Left ventricle myocardium inferior (tissue), 1 donor: ENCODE data around the gene MPPED2. TPM values are rescaled to one million over a fixed set of nuclear protein-coding genes. Genes with fewer than 3 reads are reported as not detected.

Experiments
- DNase-seq: peaks from one replicate; pipeline ENCODE4 v3.0.0-alpha.2; 2020
- H3K27ac ChIP-seq: fragments of 200-600 bp; replicated peaks from 2 replicates; pipeline ENCODE4 v1.8.0; 2021
- H3K27me3 ChIP-seq: fragments of 200-600 bp; 2 replicates; pipeline ENCODE4 v1.8.0; 2021; ENCODE audit warnings: low read depth
- H3K36me3 ChIP-seq: fragments of 200-600 bp; 2 replicates; pipeline ENCODE4 v1.8.0; 2021
- H3K4me1 ChIP-seq: fragments of 200-600 bp; 2 replicates; pipeline ENCODE4 v1.8.0; 2021
- H3K4me3 ChIP-seq: fragments of 200-600 bp; 2 replicates; pipeline ENCODE4 v1.8.0; 2021; ENCODE audit warnings: mild to moderate bottlenecking, moderate library complexity
- H3K9me3 ChIP-seq: fragments of 200-600 bp; replicated peaks from 2 replicates; pipeline ENCODE4 v1.8.0; 2021
- intact Hi-C: fragments of 100-400 bp; cut with micrococcal nuclease; formaldehyde crosslinking; loops from one replicate; pipeline ENCODE4 v1.11.0; 2022
- long read RNA-seq: library from polyadenylated mRNA; unstranded; transcript quantifications from one replicate; pipeline ENCODE4 v2.0.0, GENCODE V29; 2021
- total RNA-seq: library from RNA; stranded (reverse); fragmentation: NEBNext Ultra II Directional; extraction: Animal tissue kit (Norgen Biotek cat#: 25700); gene quantifications from one replicate; pipeline ENCODE4 v1.2.1, GENCODE V29; 2021
- TF ChIP-seq, protein P1 (sequence below): fragments of 200-600 bp; IDR thresholded peaks from 2 replicates; pipeline ENCODE4 v1.8.0; 2021; ENCODE audit warnings: antibody characterized with exemption, mild to moderate bottlenecking, borderline replicate concordance
- donor health status: DM: no; HTN: yes; CAD: no; lungs with severe emphysema.

The MPPED2 gene, protein sequence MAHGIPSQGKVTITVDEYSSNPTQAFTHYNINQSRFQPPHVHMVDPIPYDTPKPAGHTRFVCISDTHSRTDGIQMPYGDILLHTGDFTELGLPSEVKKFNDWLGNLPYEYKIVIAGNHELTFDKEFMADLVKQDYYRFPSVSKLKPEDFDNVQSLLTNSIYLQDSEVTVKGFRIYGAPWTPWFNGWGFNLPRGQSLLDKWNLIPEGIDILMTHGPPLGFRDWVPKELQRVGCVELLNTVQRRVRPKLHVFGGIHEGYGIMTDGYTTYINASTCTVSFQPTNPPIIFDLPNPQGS
- total RNA-seq: 10.8 TPM
- long read RNA-seq, partial matches to known transcripts: 1 of 21 reads
- long read RNA-seq, other reads (novel, unspliced or antisense): 20 of 21 reads

DNA sequence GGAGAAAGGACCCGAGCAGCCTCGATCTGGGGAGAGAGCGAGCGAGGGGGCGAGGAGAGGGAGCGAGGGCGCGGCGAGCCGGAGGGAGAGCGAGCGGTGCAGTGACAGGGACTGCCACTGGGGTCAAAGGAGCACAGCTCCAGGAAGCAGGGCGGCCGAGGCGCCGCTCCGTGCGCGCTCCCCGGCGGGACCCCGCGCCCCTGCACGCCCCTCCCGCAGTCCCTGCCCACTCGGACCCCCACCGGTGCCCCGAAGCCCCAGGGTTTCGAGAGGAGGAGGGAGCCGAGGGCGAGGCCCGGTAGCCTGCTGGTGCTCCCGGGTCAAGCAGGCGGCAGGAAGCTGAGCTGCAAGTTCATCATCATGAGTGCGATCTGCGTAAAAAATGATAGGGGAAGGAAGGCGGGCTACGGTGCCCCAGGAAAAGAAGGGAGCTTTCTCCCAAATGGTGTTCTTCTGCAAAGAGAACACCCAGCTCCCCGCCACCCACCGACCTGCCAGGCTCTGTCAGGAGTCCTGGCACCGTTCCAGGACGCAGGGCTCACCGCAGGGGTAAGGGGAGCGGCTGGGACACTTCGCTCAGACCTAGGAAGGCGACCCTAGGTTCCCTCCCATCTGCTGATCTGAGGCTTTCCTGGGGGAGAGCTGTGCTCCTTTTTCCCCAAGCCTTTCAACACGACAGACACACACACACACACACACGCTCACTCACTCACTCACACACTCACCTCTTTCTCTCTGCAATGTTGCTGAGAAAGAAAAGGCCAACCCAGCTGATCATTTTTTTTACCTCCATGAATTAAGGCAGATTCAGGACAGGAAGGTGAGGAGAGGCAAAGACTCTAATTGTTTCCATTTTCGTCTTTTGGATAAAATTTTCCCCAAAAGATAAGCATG is at the start of gene MPPED2:
TSS of gene MPPED2 (minus strand) at position 103 of the 894 bp plus-strand sequence. CDS start 5,980 bp downstream, outside the sequence.
- Histone ChIP-seq H3K4me3 (peak within 1 kb of the TSS; percentile 96), H3K9me3 (no peaks in the 10 kb centered on the region), H3K36me3 (no peaks in the 10 kb centered on the region), H3K4me1 (peaks cover 39% of the 10 kb centered on the region), H3K27me3 (no peaks in the 10 kb centered on the region), H3K27ac (peak within 1 kb of the TSS; percentile 94)
- DNase-seq: peak; percentile 49
- intact Hi-C loops: no loop called here
- TF ChIP-seq, protein P1, sequence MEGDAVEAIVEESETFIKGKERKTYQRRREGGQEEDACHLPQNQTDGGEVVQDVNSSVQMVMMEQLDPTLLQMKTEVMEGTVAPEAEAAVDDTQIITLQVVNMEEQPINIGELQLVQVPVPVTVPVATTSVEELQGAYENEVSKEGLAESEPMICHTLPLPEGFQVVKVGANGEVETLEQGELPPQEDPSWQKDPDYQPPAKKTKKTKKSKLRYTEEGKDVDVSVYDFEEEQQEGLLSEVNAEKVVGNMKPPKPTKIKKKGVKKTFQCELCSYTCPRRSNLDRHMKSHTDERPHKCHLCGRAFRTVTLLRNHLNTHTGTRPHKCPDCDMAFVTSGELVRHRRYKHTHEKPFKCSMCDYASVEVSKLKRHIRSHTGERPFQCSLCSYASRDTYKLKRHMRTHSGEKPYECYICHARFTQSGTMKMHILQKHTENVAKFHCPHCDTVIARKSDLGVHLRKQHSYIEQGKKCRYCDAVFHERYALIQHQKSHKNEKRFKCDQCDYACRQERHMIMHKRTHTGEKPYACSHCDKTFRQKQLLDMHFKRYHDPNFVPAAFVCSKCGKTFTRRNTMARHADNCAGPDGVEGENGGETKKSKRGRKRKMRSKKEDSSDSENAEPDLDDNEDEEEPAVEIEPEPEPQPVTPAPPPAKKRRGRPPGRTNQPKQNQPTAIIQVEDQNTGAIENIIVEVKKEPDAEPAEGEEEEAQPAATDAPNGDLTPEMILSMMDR: peak; percentile 77

DNA sequence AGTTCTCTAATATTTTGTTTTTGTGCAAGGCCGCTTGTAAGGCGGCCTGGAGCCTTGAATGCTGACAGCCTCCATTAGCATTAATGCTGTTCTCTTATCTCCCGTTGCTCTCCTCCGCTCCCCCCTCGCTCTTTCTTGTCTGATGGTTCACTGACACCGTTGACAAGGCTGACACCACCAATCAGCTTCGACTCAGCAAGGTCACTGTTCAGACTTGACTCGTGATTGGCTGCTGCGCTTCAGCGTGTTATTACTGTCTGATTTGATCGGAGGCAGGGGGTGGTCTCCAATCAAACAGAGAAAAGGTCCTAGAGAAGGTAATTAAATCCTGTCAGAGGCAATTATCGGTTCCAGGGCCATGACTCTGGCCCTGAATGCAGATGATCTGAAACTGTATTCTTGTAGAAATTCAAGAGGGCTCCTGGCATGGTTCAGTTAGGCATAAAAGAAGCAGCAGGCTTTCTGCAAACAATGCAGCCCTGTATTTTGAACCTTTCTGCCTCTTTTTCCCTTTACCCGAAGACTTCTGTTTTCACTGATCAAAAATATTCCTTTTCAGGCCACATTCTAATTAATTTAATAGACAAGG is 49.3 kb upstream of the MPPED2 start:
- no peak overlapping the region for H3K4me3 ChIP-seq
- intact Hi-C loops: no loop called here
- H3K27ac ChIP-seq: no peak overlapping the region
- H3K27me3 ChIP-seq: no peaks in the 10 kb centered on the region
- H3K4me1 ChIP-seq: no peaks in the 10 kb centered on the region
- H3K9me3 ChIP-seq: peaks cover 10% of the 10 kb centered on the region
- no peak for DNase-seq
- TF ChIP-seq, protein P1: no peak
- H3K36me3 ChIP-seq: no peaks in the 10 kb centered on the region

DNA sequence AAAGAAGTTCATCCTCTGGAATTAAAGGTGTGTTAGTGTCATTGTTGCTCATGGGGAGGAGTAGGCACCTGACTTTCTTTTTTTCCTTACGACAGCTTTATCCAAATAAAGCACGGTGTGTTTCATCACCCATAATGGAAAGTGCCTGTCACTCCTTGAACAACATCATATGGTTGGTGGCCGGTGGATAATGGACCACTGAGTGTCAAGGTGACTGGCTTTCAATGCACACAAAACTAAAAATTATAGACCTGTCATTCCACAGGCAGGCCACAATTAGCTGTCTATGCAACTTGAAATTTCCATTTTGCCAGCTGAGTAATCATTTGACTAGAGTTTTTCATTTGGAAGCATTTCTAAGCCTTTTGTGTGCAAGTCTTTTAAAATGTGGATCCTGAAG is 45.0 kb upstream of the MPPED2 start:
- Histone ChIP-seq H3K36me3 (no peaks in the 10 kb centered on the region), H3K4me3 (no peak overlapping the region), H3K27me3 (peaks cover 4% of the 10 kb centered on the region), H3K27ac (no peak overlapping the region), H3K9me3 (peaks cover 10% of the 10 kb centered on the region), H3K4me1 (no peaks in the 10 kb centered on the region)
- intact Hi-C loops: no loop called here
- no peak for DNase-seq
- TF ChIP-seq, protein P1: no peak

DNA sequence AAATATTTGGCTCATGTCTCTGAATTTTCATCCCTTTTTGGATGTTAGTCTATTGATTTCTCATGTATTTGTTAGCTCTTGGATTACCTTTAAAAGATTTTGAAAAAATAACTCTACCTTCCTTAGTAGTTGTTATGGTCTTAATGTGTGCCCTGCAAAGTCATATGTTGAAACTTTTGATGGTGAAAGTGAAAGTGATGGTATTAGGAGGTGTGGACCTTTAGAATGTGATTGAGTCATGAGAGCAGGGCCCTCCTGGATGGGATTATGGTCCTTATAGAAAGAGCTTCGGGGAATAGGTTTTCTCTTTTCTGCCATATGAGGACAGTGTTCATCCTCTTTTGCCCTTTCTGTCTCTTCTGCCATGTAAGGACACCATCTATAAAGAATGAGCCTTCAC is 33.6 kb upstream of the MPPED2 start:
- TF ChIP-seq, protein P1: no peak
- Histone ChIP-seq H3K27me3 (no peaks in the 10 kb centered on the region), H3K9me3 (peaks cover 17% of the 10 kb centered on the region), H3K4me3 (no peak overlapping the region), H3K4me1 (no peaks in the 10 kb centered on the region), H3K36me3 (no peaks in the 10 kb centered on the region), H3K27ac (no peak overlapping the region)
- no peak for DNase-seq
- intact Hi-C loops: no loop called here

DNA sequence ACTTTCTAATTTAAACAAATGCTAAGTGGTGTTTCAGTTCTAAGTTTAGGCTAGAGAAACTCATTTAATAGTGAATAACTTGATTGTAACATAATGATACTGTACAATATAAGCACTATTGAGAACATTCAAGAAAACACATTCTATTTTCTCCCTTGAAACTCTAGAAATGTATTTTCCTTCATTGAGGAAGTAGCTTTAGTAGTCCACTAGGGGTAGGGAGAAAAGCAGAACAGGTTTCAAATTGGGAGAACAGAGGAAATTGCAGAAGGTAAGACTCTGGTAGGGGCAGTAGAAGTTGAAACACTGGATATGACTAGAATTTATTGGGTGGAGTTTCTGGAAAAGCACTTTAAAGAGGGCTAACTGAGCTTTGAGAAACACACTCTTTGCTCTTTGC is 31.6 kb upstream of the MPPED2 start:
- no peak for DNase-seq
- H3K27me3 ChIP-seq: no peaks in the 10 kb centered on the region
- H3K4me3 ChIP-seq: no peak overlapping the region
- intact Hi-C loops: no loop called here
- H3K27ac ChIP-seq: no peak overlapping the region
- H3K4me1 ChIP-seq: no peaks in the 10 kb centered on the region
- H3K36me3 ChIP-seq: no peaks in the 10 kb centered on the region
- peaks cover 17% of the 10 kb centered on the region for H3K9me3 ChIP-seq
- TF ChIP-seq, protein P1: no peak
